GM12878 (cell line): ENCODE measurements around the gene SPRTN. TPM values are rescaled to one million over a fixed set of nuclear protein-coding genes. Genes with fewer than 3 reads are reported as not detected.

Experiments
- ATAC-seq: fragments of 200-7000 bp; cut with Tn5 transposase; 3 replicates; pipeline ENCODE4 v1.9.1; 2020; ENCODE audit warnings: mild to moderate bottlenecking, moderate library complexity
- BruUV-seq: library from RNA; stranded (reverse); fragments of 400-500 nt; replicated peaks from 2 replicates; lab custom pipeline; 2021; lab: Mats Ljungman, UMichigan
- CTCF ChIA-PET: fragments of 300-600 bp; sonication (Branson Sonifier 250); formaldehyde crosslinking; extraction: SDS; loops from one replicate; lab custom pipeline; 2021; ENCODE audit warnings: inconsistent platforms; lab: Yijun Ruan, JAX
- POLR2A ChIA-PET: fragments of 350-600 bp; formaldehyde crosslinking; extraction: SDS; loops from one replicate; lab custom pipeline; 2021; ENCODE audit warnings: inconsistent platforms; lab: Charles Lee
- RAD21 ChIA-PET: fragments of 300-600 bp; sonication (Branson Sonifier 250); formaldehyde crosslinking; loops from one replicate; lab custom pipeline; 2023; ENCODE audit warnings: antibody characterized with exemption; ENCODE audit not compliant: unreplicated experiment; lab: Charles Lee
- SMC1A ChIA-PET: fragments of 300-600 bp; sonication (Branson Sonifier 250); formaldehyde crosslinking; loops from one replicate; lab custom pipeline; 2023; ENCODE audit not compliant: unreplicated experiment, uncharacterized antibody; lab: Charles Lee
- DNase-seq: peaks from one replicate; pipeline ENCODE4 v3.0.0-alpha.2; 2011; ENCODE audit warnings: low read depth, low spot score
- FAIRE-seq: peaks from 3 replicates; lab custom pipeline; 2011; peaks lifted over from hg19 to GRCh38; lab: Jason Lieb, UNC
- H2AFZ ChIP-seq: 2 replicates; pipeline ENCODE4 v1.6.0; 2011; ENCODE audit warnings: low read depth, low read length, control low read depth; ENCODE audit not compliant: control insufficient read depth
- H3K27ac ChIP-seq: 2 replicates; pipeline ENCODE4 v1.5.1; 2011; ENCODE audit warnings: control low read depth; ENCODE audit not compliant: control insufficient read depth, insufficient read depth
- H3K27me3 ChIP-seq, 2 experiments: replicated peaks in 1 of 2; 2 replicates each; pipeline versions ENCODE4 v1.6.0 to v1.6.1; 2011; ENCODE audit warnings: low read length in 1 of 2; ENCODE audit not compliant: control insufficient read depth in 2 of 2, insufficient read depth in 2 of 2
- H3K36me3 ChIP-seq, 2 experiments: 2 replicates each; pipeline ENCODE4 v1.5.1; 2011; ENCODE audit warnings: low read length in 1 of 2; ENCODE audit not compliant: control insufficient read depth in 2 of 2, insufficient read depth in 2 of 2
- H3K4me1 ChIP-seq: 2 replicates; pipeline ENCODE4 v1.6.1; 2011; ENCODE audit warnings: mild to moderate bottlenecking, low read length, moderate library complexity, mixed read lengths; ENCODE audit not compliant: control insufficient read depth, insufficient read depth
- H3K4me2 ChIP-seq: 2 replicates; pipeline ENCODE4 v1.6.0; 2011; ENCODE audit warnings: control low read depth; ENCODE audit not compliant: control insufficient read depth, insufficient read depth
- H3K4me3 ChIP-seq: fragments of 200-600 bp; sonication (generic); 2 replicates; pipeline ENCODE4 v1.5.1; 2016
- H3K79me2 ChIP-seq: 2 replicates; pipeline ENCODE4 v1.6.0; 2011; ENCODE audit warnings: low read length; ENCODE audit not compliant: control insufficient read depth, insufficient read depth
- H3K9ac ChIP-seq: 2 replicates; pipeline ENCODE4 v1.8.0; 2011; ENCODE audit warnings: low read length, control low read depth, mixed read lengths; ENCODE audit not compliant: control insufficient read depth, insufficient read depth
- H3K9me3 ChIP-seq: replicated peaks from 3 replicates; pipeline ENCODE4 v1.5.1; 2011; ENCODE audit warnings: mild to moderate bottlenecking, low read length; ENCODE audit not compliant: control insufficient read depth, insufficient read depth
- H4K20me1 ChIP-seq: 2 replicates; pipeline ENCODE4 v1.6.0; 2011; ENCODE audit not compliant: control insufficient read depth, insufficient read depth
- ATF2 ChIP-seq: IDR thresholded peaks from 2 replicates; pipeline ENCODE4 v1.6.1; 2012; ENCODE audit warnings: low read length, inconsistent platforms
- ATF7 ChIP-seq: fragments of 450-650 bp; IDR thresholded peaks from 2 replicates; pipeline ENCODE4 v1.6.1; 2016; ENCODE audit warnings: low read depth, mild to moderate bottlenecking
- CHD1 ChIP-seq: IDR thresholded peaks from 2 replicates; pipeline ENCODE4 v1.6.1; 2012; ENCODE audit warnings: low read depth, low read length, improper control_type of control experiment
- CREB1 ChIP-seq: IDR thresholded peaks from 2 replicates; pipeline ENCODE4 v1.6.1; 2012; ENCODE audit warnings: low read depth, mild to moderate bottlenecking, inconsistent platforms
- EED ChIP-seq: sonication (generic); IDR thresholded peaks from 2 replicates; pipeline ENCODE4 v1.6.1; 2016; ENCODE audit warnings: antibody characterized with exemption, low read depth
- FOXM1 ChIP-seq: IDR thresholded peaks from 2 replicates; pipeline ENCODE4 v1.6.1; 2012; ENCODE audit warnings: low read depth, mild to moderate bottlenecking, inconsistent platforms, low read length, moderate library complexity
- HCFC1 ChIP-seq: fragments of 150-350 bp; IDR thresholded peaks from 2 replicates; pipeline ENCODE4 v1.6.1; 2014; ENCODE audit warnings: low read length
- JUND ChIP-seq: IDR thresholded peaks from 2 replicates; pipeline ENCODE4 v1.6.1; 2012; ENCODE audit warnings: low read depth, mild to moderate bottlenecking, low read length, improper control_type of control experiment, moderate library complexity
- KLF5 ChIP-seq: fragments of 450-650 bp; IDR thresholded peaks from 2 replicates; pipeline ENCODE4 v1.6.1; 2014; ENCODE audit warnings: mild to moderate bottlenecking; ENCODE audit not compliant: partially characterized antibody
- LARP7 ChIP-seq: fragments of 450-650 bp; IDR thresholded peaks from 2 replicates; pipeline ENCODE4 v1.6.1; 2017; ENCODE audit warnings: mild to moderate bottlenecking
- MAX ChIP-seq: IDR thresholded peaks from 2 replicates; pipeline ENCODE4 v1.6.1; 2012; ENCODE audit warnings: low read depth, low read length, improper control_type of control experiment
- MEF2A ChIP-seq: IDR thresholded peaks from 2 replicates; pipeline ENCODE4 v1.6.1; 2011; ENCODE audit warnings: low read depth, mild to moderate bottlenecking, low read length, moderate library complexity; ENCODE audit not compliant: insufficient read depth
- MEF2B ChIP-seq: fragments of 450-650 bp; IDR thresholded peaks from 2 replicates; pipeline ENCODE4 v1.6.1; 2018; ENCODE audit warnings: mild to moderate bottlenecking, moderate library complexity; ENCODE audit not compliant: partially characterized antibody, poor library complexity, severe bottlenecking
- MYC ChIP-seq: IDR thresholded peaks from 2 replicates; pipeline ENCODE4 v1.6.1; 2011; ENCODE audit warnings: mild to moderate bottlenecking, low read length, moderate library complexity, inconsistent platforms; ENCODE audit not compliant: insufficient read depth, insufficient replicate concordance, insufficient read length, severe bottlenecking
- POU2F2 ChIP-seq: IDR thresholded peaks from 3 replicates; pipeline ENCODE4 v1.6.1; 2011; ENCODE audit warnings: low read depth, mild to moderate bottlenecking, low read length, borderline replicate concordance
- RFX5 ChIP-seq: IDR thresholded peaks from 2 replicates; pipeline ENCODE4 v1.6.1; 2011; ENCODE audit warnings: low read depth, low read length, improper control_type of control experiment
- RUNX3 ChIP-seq: IDR thresholded peaks from 2 replicates; pipeline ENCODE4 v1.6.1; 2012; ENCODE audit warnings: low read length, inconsistent platforms
- TCF3 ChIP-seq: IDR thresholded peaks from 2 replicates; pipeline ENCODE4 v1.6.1; 2012; ENCODE audit warnings: low read depth, mild to moderate bottlenecking, low read length, borderline replicate concordance; ENCODE audit not compliant: insufficient read depth
- ZNF24 ChIP-seq: fragments of 450-650 bp; IDR thresholded peaks from 2 replicates; pipeline ENCODE4 v1.6.1; 2017; ENCODE audit warnings: antibody characterized with exemption, mild to moderate bottlenecking
- ZNF384 ChIP-seq: IDR thresholded peaks from 2 replicates; pipeline ENCODE4 v1.6.1; 2012; ENCODE audit warnings: low read depth, mild to moderate bottlenecking, low read length, improper control_type of control experiment, borderline replicate concordance
- ZZZ3 ChIP-seq: IDR thresholded peaks from 2 replicates; pipeline ENCODE4 v1.6.1; 2011; ENCODE audit warnings: low read depth; ENCODE audit not compliant: control insufficient read depth, insufficient read length
- WGBS: methylation state at CpG from one replicate; pipeline ENCODE4 v1.1.6; 2016; ENCODE audit warnings: low lambda C conversion rate; ENCODE audit not compliant: insufficient replicate concordance, insufficient coverage; ENCODE audit errors: missing lambda C conversion rate; 5-methylcytosine and 5-hydroxymethylcytosine counted together
- in situ Hi-C: fragments of 300-500 bp; cut with MboI; formaldehyde crosslinking; loops from 9 replicates; pipeline ENCODE4 v1.14.3; 2018; ENCODE audit warnings: mixed read lengths
- intact Hi-C: fragments of 100-400 bp; cut with micrococcal nuclease; formaldehyde crosslinking; loops from one replicate; pipeline ENCODE4 v1.14.2; 2022; ENCODE audit not compliant: unreplicated experiment
- polyA plus RNA-seq, 11 experiments: library from polyadenylated mRNA; depleted of rRNA in 4 of 11; unstranded in 6 of 11; stranded (reverse) in 5 of 11; fragments of >200 nt; fragmentation: Nextera tagmentation in 4 of 11; fragmentation: Illumina TruSeq in 1 of 11; extraction: Ambion mirVana in 4 of 11; extraction: Trizol in 1 of 11; gene quantifications; 1 replicate in 1 of 11; 2 replicates in 10 of 11; pipeline versions ENCODE4 v1.2.1 to v1.2.3, GENCODE V29; 2011 to 2016; ENCODE audit warnings: inconsistent platforms in 2 of 11, missing spikeins in 2 of 11, low read depth in 1 of 11
- total RNA-seq, 4 experiments: library from RNA; depleted of rRNA in 3 of 4; stranded (reverse); fragments of >200 nt in 3 of 4; fragmentation: Illumina TruSeq in 1 of 4; extraction: Trizol in 1 of 4; gene quantifications; 2 replicates each; pipeline versions ENCODE4 v1.2.1 to v1.2.3, GENCODE V29; 2013 to 2021
- TF ChIP-seq, protein P1 (sequence below): fragments of 450-650 bp; IDR thresholded peaks from 2 replicates; pipeline ENCODE4 v1.6.1; 2017; ENCODE audit warnings: mild to moderate bottlenecking

The SPRTN gene
- total and polyA plus RNA-seq, 10 of the 15 experiments (the other 5 are each of a cell fraction or from before 2014, with no cell fraction given) = 4.4 to 16.5 (median 12.1) TPM

DNA sequence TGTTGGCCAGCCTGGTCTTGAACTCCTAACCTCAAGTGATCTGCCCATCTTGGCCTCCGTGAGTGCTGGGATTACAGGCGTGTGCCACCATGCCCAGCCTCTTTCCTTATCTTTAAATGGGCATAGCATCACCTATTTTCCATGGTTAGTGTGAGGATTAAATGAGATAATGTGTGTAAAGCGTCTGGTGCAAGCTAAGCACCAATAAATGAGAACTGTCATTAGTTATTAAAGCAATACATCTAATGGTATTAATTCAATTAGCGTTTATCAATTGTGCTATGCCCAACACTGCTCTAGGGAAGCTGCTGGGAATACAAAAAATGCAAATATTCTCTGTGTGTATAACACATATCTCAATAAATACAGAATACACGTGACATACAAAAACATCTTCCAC, 10.5 kb upstream of the SPRTN start (continued):
- no peak for TF ChIP-seq ATF7
- TF ChIP-seq, protein P1, sequence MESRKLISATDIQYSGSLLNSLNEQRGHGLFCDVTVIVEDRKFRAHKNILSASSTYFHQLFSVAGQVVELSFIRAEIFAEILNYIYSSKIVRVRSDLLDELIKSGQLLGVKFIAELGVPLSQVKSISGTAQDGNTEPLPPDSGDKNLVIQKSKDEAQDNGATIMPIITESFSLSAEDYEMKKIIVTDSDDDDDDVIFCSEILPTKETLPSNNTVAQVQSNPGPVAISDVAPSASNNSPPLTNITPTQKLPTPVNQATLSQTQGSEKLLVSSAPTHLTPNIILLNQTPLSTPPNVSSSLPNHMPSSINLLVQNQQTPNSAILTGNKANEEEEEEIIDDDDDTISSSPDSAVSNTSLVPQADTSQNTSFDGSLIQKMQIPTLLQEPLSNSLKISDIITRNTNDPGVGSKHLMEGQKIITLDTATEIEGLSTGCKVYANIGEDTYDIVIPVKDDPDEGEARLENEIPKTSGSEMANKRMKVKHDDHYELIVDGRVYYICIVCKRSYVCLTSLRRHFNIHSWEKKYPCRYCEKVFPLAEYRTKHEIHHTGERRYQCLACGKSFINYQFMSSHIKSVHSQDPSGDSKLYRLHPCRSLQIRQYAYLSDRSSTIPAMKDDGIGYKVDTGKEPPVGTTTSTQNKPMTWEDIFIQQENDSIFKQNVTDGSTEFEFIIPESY = no peak
- TF ChIP-seq, all 136 proteins: peak for 0

DNA sequence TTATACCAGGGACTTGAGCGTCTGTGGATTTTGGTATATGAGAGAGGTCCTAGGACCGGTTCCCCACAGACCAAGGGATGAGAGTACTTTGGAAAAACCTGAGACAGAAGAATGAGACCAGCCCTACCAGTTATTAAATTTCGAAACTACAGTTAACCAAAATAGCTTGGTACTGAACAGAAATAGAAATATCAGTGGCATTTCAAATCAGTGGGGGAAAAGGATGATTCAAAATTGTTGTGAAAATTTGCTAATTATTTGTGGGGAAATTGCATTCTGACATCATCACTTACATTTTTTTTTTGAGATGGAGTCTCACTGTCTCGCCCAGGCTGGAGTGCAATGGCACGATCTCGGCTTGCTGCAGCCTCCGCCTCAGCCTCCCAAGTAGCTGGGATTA, 8.6 kb upstream of the SPRTN start:
- FAIRE-seq (no peak), DNase-seq (no peak), ATAC-seq (peak; percentile 62)
- WGBS = under 1% methylated on average over 7 of the region's 7 CpGs
- BruUV-seq = no TSS peak
- Histone ChIP-seq H3K9ac (no peak overlapping the region), H3K9me3 (no peaks in the 10 kb centered on the region), H2AFZ (no peak overlapping the region), H3K79me2 (peaks cover 17% of the 10 kb centered on the region), H3K27ac (no peak overlapping the region), H3K27me3 (no peaks in the 10 kb centered on the region), H3K4me3 (no peak overlapping the region), H3K4me1 (peaks cover 8% of the 10 kb centered on the region; the same call in 1 of the 2 replicates), H3K36me3 (no peaks in the 10 kb centered on the region), H3K4me2 (no peak overlapping the region; the same call in 1 of the 2 replicates), H4K20me1 (no peaks in the 10 kb centered on the region)
- intact Hi-C loops = no loop called here
- ChIA-PET CTCF (interaction anchor here (0.6 kb wide), 1 partner anchor 180 kb away, joined by 3 read pairs; no protein-coding TSS in a partner anchor), SMC1A (interaction anchor here (2.1 kb wide), 1 partner anchor 8 kb away, joined by 5 read pairs; no protein-coding TSS in a partner anchor), RAD21 (no interaction called here), POLR2A (no interaction called here)
- in situ Hi-C loops = no loop called here
- TF ChIP-seq FOXM1 (peak; percentile 57; the same call in 1 of the 2 replicates), CREB1 (peak; percentile 42; the same call in 1 of the 2 replicates), ZNF384 (no peak), JUND (no peak), CHD1 (no peak), TCF3 (no peak), MEF2A (peak; percentile 88), RFX5 (no peak), MAX (no peak), ZNF24 (no peak), KLF5 (no peak), EED (no peak), POU2F2 (no peak), MYC (no peak), LARP7 (no peak), ZZZ3 (no peak), RUNX3 (peak; percentile 73), HCFC1 (no peak), MEF2B (peak; percentile 36), ATF2 (peak; percentile 76)
